Activated T-helper 1 cell treated with Interleukin-2 at 50 U/mL for 16 hours (primary cell): ENCODE measurements around the gene PEAK1.

Experiments
- DNase-seq: peaks from one replicate; pipeline ENCODE4 v3.0.0-alpha.2; 2020; ENCODE audit warnings: low read depth

Gene PEAK1

DNA sequence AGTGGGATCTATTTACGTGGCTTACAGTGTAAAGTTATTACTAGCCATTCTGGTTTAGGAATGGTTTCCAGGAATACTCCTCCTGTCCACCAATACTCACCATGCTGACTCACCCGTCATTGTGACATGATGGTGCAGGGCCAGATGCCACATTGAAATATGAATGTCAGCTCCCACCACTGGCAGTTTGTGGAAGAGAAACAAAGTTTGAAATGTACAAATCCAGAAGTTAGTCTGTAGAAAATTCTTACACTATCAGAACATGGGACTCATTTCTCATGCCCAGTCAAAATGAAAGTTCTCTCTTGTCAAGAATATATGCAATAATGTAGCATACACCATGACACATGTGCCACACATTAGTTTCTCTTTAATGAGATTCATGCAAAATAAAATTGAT is 334.6 kb downstream of the PEAK1 start:
- DNase-seq, result no peak

DNA sequence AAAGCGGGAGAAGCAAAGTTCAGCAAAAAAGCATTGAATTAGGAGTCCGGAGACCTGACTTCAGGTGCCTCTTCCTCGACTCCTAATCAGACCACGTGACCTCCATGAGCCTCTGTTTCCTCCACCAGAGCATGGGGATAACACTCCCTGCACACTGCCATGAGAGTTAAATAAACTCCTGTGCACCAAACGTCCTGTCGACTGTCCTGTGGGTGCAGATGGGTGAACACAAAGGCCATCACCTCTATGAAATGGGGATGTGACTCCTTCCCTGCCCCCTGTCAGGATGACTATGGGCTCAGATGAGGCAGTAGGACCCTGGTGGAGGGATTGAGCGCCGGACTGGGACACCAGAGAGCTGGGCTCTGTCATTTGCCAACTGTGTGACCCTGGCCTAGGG is 335.5 kb downstream of the PEAK1 start:
- no peak for DNase-seq

DNA sequence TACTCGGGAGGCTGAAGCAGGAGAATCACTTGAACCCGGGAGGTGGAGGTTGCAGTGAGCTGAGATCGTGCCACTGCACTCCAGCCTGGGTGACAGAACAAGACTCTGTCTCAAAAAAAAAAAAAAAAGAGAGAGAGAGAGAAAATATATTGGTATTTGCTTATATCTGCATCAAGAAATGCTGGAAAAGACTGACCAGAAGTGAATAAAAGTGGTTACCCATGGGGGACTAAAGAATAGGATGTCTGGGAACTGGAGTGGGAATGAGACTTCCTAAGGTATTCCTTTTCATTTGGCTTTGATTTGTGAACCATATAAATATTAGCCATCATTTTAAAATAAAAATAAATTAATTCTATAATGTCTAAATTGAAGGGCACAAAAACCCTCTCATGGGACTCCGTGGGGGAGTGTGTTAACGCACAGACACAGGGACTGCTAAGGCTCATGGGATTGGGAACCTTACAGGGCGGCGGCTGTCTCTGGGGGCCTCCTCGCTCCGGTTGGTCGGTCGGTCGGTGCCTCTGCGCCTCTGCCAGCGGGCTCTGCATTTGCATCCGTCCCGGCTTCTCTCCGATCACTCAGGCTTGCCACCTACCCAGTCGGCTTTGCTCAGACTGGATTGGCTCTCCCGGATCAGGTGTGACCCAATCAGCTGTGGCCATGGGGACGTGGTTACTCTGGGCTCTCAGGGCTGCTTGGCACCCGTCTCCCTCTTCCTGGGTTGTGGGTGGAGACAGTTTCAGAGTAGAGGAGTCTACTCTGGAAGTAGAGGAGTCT is 336.3 kb downstream of the PEAK1 start:
- peak; percentile 30 for DNase-seq

DNA sequence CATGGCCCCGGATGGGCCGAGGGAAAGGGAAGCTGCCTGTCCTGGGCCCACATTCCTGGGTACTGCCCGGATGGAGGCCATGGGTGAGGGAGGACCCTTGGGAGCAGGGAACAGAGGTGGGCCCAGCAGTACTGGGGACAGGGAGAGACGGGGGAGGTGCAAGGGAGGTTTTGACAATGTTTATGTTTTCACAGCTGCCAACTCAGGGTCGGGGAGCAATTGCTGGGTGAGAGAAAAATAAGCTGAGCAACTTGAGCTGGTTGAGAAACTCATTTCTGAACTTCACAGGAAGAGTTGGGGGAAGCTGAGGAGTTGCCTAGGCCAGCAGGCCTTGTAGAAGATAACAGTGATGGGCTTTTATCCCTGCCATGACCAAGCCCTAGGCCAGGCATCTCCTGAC is 337.9 kb downstream of the PEAK1 start:
- no peak for DNase-seq

DNA sequence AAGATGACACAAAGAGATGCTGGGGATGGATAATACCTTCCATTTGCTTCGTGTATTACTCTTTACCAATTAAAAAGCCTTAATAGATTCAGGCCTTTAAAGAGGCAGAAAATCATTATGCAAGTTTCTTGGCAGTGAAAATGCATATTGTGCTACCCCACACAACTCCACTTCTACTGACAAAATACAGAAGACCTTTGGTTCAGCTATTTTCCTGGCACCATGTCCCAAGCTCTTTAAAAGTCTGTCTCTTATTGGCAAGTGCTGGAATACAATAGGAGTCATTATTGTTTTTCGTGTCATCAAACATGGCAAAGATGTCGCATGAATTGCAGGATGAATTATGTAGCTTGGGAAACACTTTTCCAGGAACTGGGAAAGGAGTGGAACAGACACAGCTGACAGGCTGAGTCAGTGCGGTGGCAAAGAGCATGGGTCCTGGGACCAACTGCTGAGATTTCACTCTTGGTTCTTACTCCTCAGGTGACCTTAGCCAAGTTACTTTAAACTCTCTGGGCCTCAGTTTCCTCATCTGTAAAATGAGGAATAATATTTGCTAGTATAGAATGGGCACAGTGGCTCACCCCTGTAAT is 343.5 kb downstream of the PEAK1 start:
- no peak for DNase-seq

DNA sequence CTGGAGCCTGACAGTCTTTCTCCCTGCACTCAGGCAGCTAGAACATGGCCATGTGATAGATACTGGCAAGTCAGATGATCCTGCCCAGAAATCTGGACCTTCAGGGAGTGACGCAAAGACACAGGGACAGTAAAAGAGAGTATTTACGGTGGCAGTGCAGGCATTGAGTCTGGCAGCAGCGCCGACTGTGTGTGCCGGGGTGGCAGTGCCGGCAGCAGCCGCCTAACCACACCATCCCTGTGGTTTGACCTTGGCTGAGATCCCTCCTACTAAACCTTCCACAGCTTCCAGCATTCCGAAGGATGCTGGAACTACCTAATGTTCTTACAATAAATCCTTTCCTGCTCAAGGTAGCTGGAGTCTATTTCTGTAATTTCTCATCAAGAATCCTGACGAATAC is 344.4 kb downstream of the PEAK1 start:
- DNase-seq, result no peak

DNA sequence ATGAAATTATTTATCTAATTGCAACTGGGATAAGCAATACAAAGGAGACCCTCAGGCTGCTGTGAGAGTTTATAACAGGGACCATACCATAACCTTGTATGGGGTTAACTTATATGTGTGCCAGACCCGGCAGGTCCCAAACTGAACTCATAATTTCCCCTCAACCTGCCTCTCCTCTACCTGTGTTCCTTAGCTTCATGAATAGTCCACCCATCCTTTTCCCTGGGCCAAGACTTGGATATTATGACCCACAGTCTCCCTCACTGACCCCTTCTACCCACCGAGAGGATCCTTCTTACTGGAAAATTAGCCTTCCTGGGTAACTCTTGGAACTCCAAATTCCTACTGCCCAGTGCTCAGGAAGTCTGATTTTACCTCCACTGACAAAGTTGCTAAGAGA is 345.6 kb downstream of the PEAK1 start:
- no peak for DNase-seq

DNA sequence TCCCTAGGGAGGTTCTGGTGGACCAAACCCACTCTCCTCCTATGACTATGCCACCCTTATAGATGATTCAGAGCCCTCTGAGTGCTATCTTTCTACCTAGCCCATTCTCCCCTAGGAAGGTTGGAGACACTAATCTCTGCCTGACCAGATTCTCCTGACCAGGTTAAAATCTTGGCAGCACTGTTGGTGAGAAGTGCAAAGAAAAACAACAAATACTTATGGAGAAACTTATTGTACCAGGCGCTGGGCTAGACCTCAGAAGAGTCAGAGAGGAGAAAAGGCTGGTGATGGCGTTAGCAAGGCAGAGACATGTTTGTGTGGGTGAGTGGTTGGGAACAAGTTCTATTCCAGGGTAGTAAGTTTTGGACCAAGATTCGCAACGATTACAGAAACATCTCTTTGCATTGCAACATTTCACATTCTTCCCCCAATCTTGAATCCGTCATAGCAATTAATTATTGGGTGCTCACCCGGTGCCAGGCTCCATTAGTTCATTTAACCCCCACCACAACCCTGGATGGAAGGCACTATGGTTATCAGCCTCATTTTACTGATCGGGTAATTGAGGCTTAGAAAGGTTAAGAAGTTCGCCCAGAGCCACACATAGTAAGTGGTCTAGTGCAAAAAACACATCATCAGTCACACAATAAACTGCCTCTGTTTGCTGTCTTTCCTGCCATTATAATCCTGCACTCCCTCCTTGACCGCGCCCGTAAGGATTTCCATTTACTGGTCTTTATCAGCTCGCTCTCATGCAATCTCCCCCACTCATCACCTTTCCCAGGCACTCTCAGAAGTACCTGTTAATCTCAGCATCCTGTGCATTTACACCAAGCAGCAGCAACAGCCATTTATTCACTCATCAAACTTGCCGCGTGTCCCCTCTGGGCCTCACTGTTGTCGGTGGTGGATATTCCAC is 348.3 kb downstream of the PEAK1 start:
- no peak for DNase-seq

DNA sequence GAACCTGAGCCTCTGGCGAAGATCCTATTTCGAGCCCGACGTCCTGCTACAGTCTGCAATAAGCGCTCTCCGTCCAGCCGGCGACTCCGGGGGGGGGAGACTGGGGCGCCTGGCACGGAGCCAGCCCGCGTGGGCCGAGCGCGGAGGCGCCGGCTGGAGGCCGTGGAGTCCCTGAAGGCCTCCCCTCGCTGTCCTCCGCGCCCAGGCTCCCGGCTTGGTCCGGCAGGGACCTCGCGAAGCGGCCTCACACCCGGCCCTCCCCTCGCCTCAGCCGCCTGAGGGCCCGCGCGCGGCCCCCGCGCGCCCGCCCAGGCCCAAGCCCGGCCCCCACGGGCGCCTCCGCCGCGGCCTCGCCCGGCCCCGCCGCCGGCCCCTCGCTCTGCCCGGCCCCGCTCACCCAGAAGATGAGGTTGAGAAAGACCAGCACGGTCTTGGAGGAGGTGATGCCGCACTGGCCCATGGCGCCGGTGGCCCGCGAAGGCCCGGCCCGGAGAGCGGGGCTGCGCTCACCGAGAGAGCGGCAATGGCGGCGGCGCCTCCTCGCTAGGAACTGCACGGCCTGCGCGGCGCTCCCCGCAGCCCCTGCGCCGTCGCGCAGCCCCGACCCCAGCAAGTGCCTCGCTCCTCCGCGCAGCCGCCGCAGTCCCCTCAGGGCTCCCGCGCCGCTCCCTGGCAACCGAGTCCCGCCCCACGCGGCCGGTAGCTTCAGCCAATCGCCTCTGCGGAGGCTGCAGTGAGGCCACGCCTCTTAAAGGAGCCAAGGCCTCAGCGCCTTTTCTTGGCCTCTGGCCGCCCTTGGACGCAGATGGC is 349.2 kb downstream of the PEAK1 start, which contains the start of gene TSPAN3:
TSPAN3 (minus strand) TSS at position 615 of the 810 bp plus-strand sequence; CDS start at position 460, 155 bp downstream.
- peak; percentile 87 for DNase-seq

DNA sequence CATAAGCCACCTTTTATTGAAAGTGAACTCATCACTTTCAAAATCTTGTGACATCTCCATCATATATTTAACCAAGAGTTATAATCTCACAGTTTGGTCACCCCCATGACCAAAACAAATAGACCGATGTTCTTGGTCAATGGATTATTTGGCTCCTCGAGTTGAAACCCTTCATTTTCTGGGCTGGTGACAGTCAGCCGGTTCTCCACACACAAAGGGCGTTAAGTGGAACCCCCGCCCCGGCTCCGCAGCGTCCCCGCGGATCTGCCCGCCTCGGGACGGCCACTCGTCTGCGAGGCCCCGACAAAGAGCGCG is 349.8 kb downstream of the PEAK1 start:
- no peak for DNase-seq

DNA sequence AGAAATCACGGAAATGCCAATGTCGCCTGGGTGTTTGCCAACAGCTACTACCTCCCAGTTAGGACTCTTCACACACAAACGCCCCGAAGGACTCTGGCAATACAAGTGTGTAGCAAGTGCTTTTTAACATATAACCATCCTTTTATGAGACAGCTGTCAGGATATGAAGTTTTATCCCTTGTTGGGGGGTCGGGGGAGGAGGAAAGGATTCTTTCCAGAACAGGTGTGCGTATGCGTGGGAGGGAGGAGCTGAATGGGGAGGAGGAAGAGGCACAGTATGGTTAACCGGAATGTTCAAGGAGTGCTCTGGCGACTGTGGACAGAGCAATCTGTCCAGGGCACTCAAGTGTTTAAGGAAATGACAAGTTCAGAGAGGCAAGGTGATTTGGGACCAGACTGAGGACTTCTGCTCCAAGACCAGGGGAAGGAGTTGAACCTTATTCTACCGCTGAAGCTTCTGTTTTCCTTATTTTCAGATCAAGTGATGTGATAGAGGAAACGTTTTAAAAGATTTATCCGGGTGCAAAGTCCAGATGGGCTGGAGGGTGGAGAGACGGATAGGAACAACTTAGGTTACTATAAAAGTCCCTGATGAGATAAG is 350.3 kb downstream of the PEAK1 start:
- no peak for DNase-seq

DNA sequence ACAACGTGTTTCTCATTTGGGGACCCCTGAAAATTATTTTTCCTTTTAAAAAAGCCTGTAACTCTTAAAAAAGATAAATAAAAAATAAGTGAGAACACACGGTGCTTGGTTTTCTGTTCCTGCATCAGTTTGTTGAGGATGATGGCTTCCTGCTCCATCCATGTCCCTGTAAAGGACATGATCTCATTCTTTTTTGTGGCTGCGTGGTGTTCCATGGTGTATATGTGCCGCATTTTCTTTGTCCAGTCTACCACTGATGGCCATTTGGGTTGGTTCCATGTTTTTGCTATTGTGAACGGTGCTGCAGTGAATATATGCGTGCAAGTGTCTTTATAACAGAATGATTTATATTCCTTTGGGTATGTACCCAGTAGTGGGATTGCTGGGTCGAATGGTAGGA is 351.3 kb downstream of the PEAK1 start:
- DNase-seq, result no peak

DNA sequence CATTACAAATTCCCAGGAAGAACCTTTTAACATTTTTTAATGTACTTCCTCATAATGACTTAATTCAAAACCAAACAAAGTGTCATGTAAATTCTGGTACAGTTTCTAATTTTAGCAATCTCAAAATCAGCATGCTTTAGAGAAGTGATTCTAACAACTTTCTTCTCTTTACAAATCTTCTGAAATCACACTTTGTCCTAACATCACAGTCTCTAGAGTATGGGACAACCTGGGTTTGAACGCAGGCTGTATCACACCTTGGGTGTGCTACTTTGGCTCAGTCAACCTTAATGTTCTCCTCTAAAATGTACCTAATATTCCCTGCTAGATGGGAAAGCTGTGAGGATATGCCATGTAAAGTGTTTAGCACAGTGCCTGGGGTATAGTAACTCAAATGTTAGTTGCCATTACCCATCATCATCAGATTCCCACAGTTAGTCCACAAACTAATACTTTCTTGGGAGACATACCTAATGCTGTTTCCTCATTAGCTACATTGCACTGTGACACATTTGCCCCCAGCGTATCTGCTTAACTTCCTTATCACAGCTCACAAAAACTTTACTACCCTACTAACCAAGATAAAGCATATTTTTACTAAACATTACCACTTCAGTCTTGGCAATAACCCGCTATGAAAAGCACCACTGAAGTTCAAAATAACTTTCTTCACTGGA is 352.1 kb downstream of the PEAK1 start:
- DNase-seq, result no peak

DNA sequence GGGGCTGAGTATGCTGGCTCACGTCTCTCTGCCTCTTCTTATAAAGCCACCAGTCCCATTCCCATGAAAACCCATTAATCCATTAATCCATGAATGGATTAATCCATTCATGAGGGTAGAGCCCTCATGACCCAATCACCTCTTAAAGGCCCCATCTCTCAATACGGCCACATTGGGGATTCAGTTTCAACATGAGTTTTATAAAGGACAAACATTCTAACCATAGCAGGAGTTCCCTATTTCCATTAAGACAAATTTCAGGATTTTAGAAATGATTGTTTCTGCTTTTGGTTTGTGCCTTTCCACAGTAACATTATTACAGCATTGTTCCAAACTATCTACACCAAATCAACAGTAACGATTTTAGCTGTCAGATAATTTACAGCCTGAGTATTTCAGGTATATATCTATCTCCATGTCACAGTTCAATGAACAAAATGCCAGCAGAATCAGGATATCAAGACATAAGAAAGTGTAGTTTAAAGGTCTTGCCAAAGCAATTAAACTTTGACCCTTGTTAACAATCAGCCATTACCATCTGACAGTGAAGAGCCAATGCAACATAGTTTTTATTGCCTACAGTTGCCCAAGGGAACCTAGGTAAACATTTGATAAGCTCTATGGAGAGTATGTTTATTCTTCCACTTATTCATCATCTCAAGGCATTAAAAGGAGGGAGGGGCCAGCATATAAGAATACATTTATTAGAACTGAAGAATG is 352.8 kb downstream of the PEAK1 start:
- no peak for DNase-seq

DNA sequence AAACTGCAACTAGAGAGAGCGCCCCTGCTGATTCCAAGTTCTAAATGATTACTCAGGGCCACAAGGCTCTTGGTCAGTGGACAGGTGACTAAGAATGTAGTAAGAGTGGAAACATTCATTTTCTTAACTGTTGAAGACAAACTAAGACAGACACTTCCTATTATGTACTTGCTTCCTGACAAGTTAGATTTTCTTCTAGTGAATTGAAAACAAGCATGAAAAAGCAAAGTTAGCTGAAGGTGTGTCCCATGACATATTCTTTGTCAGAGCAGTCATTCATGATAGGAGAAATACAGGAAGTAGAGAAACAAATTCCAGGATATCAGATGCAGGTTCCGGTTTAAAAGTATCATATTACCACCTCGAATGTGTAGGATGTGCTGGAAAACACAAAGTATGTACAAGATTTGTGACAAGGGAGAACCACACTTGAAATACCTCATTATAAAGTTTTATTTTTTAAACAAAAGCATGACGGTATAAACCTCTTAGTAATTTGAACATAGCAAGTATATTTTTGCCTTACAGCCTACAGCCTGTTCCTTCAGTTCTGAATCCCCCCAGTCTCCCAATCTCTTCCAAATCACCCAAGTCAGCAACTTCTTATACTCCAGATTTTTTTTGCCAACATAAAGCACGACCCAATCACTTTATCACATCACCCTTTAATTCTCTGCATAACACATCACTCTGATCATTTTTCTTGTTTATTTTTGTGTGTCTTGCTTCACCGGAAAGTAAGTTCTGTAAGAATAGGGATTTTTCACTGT is 355.2 kb downstream of the PEAK1 start:
- DNase-seq, result no peak

DNA sequence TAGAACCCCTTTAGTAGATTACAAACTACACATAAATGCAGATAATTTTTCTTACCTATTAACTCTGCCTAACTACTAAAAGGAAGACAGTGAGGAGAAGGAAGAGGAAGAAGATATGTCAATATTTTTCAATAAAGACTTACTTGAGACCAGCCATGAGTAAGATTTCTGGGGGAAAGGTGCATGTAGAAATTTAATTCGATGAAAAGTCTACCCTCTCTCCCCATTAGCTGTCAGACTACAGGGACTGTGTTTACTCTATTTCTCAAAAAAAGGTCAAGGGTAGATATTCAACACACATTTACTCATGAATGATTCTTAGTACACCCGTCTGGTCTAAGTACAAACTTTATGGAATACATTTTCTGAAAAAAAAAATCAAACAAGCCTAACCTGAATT is 355.8 kb downstream of the PEAK1 start:
- DNase-seq, result no peak

DNA sequence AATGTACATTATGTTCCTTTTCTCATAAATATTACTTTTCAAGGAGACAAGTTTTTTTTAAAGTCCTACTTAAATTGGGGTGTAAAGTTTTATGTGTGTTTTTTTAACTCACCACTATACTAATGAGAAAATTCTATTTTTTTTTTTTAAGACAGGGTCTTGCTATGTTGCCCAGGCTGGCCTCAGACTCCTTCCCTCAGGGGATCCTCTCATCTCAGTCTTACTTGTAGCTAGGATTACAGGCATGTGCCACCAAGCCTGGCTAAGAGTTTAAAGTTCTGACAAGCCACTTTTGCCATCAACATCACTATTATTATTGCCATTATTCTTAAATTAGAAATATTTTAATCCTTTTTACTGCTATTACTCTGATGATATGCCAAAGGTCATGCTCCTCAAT is 356.7 kb downstream of the PEAK1 start:
- DNase-seq, result no peak

DNA sequence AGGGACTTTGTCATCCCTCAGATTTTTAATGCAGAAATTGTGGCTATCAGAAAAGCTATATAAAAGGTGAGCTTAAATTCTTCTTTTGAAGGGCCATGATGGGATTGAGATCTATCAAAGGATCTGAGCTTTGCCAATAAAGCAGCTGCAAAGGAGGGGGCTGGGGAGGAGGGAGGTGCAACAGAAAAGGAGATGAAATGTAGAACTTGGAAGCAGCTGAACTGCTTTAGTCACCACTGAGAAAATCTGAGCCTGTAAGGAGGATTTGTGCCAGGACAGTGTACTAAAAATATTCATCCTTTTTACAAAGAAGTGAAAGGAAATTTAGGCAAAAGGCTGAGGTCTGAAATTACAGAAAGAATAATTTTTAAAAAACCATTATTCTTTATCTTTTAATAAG is 359.4 kb downstream of the PEAK1 start:
- no peak for DNase-seq

DNA sequence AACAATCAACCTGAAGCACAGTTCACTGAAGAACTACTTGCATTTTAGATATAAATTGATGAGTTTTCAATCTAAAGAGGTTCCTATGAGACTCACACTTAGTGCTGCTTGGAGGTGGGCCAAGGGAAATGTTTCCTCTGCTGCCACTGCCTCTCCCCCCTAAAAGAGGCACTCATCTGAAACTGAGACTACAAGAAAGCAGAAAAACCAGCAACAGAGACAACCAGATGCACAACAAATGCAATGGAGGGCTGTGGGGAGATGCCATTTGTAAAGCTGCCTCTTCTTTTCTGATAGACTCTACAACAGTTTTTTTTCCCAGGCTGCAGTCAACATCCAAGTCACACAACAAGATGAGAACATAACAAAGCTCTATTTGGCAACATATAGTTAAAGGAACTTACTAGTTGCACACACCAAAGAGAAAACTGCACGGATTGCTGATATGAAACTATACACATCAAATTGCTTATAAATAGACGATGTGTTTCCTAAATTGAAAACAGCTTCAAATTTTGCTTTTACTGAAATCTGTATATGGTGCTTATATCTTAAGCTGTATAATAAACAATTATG is 360.0 kb downstream of the PEAK1 start:
- no peak for DNase-seq
